IMR-90 (cell line): Measurements from ENCODE around the gene C9orf50.

Source experiments
- CTCF ChIP-seq: conservative IDR thresholded peaks from 2 replicates; pipeline ENCODE4 v1.5.1; 2012; ENCODE audit warnings: mild to moderate bottlenecking, low read depth, low read length, improper control_type of control experiment
- TF ChIP-seq, protein P1 (sequence below): fragments of 150-350 bp; IDR thresholded peaks from 2 replicates; pipeline ENCODE4 v1.6.1; 2016; ENCODE audit warnings: low read depth, mild to moderate bottlenecking, low read length, moderate library complexity, borderline replicate concordance

GRCh38 chr9:129604766-129605163 is 16.1 kb downstream of the C9orf50 start:
- TF ChIP-seq CTCF, result no peak
- TF ChIP-seq, protein P1, sequence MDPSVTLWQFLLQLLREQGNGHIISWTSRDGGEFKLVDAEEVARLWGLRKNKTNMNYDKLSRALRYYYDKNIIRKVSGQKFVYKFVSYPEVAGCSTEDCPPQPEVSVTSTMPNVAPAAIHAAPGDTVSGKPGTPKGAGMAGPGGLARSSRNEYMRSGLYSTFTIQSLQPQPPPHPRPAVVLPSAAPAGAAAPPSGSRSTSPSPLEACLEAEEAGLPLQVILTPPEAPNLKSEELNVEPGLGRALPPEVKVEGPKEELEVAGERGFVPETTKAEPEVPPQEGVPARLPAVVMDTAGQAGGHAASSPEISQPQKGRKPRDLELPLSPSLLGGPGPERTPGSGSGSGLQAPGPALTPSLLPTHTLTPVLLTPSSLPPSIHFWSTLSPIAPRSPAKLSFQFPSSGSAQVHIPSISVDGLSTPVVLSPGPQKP, result no peak
